Activated T-helper 1 cell treated with anti-CD3 and anti-CD28 coated beads, Interleukin-2, amount 50 U/mL, for 16 hours (primary cell): ENCODE results near the gene PTPN12.

Experiments used
- DNase-seq, 2 donors: peaks; one replicate each; pipeline ENCODE4 v3.0.0-alpha.2; 2020; ENCODE audit warnings: low read depth in 1 of 2, low spot score in 1 of 2

The PTPN12 gene

DNA sequence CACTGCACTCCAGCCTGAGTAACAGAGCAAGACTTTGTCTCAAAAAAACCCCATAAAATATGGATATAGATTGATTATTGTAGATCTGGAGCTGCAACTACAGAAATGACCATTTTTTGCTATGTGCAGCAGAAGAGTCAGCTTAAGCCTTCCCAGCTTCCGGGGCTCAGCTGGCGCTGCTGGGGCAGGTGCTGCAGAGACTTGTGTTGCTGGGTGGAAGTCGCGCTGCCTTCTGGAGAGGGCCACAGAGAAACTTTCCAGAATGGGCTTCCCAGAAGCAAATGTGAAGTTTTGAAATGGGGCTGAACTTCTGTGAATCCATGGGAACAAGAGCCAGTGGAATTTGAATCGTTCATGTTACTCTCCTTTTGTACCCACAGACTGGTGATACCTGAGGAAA lies 121.8 kb downstream of the PTPN12 start:
- DNase-seq: no peak

DNA sequence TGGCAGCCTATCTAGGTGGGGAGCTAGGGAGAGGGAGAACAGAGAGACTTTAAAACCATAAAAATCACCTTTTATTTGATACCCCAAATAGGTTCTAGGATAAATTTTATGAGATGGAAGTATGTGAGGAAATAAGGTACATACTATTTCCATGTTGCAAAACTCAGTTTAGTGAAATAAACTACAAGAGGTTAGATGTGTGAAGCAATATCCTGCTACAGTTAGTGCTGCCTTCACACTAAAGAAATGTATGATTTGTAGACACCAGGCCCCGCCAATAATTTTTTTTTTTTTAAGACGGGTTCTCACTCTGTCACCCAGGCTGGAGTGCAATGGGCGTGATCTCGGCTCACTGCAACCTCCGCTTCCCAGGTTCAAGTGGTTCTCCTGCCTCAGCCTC lies 124.7 kb downstream of the PTPN12 start:
- no peak for DNase-seq

DNA sequence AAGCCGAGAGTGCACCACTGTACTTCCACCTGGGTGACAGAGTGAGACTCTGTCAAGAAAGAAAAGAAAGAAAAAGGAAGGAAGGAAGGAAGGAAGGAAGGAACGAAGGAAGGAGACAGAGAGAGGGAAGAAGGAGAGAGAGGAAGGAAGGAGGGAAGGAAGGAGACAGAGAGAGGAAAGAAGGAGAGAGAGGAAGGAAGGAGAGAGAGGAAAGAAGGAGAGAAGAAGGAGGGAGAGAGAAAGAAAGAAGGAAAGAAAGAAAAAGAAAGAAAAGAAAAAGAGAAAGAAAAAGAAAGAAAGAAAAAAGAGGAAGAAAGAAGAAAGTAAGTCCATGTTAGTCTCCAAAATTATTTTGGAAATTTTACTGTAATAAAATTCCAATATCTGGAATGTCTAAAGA lies 125.8 kb downstream of the PTPN12 start:
- DNase-seq: no peak

DNA sequence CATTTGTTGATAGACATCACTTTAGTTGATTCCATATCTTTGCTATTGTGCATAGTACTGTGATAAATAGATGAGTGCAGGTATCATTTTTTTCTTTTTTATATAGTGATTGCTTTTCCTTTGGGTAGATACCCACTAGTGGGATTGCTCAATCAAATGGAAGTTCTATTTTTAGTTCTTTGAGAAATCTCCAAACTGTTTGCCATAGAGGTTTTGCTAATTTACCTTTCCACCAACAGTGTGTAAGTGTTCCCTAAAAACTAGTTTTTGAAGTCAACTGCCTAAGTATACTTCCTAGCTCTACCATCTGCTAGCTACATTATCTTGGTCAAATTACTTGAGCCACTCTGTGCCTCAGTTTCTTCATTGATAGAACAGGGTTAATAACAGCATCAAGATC lies 127.6 kb downstream of the PTPN12 start:
- DNase-seq: no peak

DNA sequence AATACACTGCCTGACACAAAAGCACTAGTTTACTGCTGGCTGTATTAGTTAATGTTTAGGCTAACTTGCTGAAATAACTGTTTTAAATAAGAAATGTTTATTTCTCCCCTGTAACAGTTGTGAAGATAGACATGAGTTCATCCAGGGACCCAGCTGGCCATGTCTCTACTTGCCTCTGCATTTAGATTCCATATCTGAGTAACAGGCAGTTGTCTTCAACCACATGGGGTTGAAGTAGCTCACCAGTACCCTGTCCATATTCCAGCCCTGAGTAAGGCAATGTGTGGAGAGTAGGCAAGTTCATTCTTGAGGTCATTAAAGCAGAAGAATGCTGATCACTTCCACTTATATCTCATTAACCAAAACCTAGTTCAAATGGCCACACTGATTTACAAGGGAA lies 128.1 kb downstream of the PTPN12 start:
- DNase-seq: no peak

DNA sequence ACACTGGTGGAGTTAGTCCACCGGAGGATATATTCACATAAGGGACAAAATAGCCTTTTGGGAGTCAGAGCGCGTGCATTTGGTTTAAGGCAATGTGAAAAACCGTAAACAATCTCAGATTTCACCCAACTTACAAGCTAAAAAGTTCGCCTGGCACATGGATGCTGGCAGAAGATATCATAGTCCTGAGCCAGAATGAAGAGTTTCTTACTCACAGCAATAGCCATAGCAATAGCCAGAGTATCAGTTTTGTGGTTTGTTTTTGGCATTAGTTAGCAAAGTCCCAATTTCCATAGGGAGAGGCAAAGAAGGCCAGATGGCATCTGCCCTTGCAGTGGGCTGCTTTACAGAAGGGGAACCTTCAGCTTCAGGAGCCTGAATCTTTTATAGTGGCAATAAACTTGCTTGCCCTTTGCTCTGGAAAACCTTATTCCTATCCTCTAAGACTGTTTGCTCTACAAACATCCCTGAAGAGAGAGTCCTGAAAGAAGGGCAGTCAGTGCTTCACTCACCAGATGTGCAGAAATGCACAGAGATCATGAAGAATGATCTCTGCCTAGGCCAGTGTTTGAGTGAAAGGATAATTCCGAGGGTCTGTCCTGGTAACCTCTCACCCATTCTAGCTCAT lies 130.5 kb downstream of the PTPN12 start:
- DNase-seq: no peak

DNA sequence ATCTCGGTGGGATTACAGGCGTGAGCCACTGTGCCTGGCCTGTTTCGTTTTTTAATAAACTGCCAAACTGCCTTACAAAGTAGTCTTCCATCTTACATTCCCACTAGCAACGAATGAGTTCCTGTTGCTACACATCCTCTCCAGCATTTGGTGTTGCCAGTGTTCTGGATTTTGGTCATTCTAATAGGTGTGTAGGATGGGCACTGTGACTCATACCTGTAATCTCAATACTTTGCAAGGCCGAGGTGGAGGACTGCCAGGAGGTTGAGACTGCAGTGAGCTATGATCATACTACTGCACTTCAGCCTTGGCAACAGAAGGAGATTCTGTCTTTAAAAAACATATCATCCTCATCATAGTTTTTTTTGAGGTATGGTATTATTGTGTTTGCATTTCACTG lies 137.8 kb downstream of the PTPN12 start:
- DNase-seq: no peak

DNA sequence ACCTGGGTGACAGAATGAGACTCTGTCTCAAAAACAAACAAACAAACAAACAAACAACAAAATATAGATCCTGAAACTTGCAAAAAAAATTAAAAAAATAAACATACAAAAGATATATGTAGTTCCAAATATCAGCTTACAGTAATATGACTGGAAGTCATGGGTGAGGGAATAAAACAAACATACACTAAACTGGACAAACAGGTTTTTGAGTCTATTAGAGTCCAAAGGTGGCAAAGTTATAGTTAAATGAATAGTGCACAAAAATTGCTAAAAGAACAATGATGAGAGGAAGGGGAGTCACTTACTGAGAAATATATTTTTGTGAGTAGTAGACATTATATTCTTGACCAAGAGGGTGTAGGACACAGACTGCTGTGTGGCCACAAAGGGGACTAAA lies 142.5 kb downstream of the PTPN12 start:
- no peak for DNase-seq

DNA sequence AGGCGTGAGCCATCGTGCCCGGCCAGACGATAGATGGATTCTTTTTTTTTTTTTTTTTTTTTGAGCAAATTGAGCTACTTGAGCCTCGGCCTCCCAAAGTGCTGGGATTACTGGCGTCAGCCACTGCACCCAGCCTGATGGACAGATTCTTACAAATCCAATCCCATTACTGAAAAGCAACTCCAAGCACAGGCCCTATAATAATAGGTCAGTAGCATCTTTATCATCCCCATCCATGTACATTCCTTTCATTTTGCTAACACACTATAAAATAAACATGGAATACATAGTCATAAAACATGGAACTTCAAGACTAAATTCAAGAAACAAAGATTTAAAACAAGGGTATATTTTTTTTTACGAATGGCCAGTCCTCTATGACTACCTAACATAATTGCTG lies 143.2 kb downstream of the PTPN12 start:
- no peak for DNase-seq

DNA sequence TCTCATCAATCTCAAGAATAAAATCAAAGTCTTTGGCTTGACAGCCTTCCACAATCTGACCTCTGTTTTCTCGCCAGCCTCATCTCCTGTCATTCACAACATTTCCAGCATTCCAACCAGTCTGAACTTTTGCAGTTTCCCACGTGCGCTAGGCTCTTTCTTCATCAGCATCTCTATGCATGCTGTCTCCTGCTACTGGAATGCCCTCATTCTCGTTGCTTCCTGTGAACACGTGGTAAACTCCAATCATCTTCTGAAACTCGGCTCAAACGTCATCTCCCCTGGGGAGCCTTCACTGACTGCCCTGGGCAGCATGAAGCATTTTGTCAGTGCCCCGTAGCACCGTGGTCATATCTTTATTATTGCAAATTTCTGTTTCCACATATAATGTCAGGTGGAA lies 146.9 kb downstream of the PTPN12 start:
- DNase-seq: no peak

DNA sequence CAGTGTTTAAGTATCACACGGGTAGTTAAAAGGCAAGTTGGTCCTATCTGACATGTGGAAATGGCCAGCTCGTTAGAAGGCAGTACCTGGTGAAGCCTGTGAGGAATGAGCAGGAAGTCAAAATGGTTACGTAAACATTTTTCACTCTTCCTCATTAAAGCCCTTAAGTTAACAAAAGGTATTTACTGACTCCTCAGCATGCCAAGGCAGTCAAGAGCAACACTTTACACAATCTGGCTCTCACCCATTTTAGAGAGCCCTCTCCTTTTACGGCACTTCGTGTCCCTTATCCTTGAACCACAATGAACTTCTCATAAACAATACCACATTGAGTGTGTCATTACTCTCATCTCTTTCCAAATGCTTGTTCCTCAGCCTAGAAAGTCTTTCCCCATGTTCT lies 148.1 kb downstream of the PTPN12 start:
- DNase-seq: no peak

DNA sequence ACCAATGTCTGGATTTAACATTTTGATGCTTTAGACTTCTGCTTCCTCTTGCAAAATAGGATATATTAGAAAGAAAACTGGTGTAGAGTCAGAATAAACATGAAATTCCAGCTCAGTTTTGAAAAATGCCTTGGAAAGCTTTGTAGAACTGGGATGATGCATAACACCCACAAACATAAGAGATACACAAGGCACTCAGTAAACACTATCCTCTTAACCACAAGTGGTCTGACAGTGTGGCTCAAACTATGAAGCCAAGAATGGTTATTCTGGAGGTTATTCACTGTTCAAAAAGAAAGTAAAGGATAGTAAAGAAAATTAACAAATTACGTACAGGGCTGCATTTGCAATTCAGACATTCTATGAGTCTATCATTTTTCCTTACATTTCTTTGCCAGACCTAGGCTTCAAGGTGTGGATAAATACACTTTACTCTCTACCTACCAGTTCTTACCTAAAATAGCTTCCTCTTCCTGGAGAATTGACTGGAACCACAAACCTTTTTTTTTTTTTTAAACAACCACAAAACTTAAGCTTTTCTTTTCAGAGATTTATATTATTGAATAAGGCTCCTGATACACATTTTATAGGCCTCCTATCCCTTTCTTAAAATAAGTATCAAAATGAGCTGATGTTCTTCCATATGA lies 150.1 kb downstream of the PTPN12 start:
- no peak for DNase-seq

DNA sequence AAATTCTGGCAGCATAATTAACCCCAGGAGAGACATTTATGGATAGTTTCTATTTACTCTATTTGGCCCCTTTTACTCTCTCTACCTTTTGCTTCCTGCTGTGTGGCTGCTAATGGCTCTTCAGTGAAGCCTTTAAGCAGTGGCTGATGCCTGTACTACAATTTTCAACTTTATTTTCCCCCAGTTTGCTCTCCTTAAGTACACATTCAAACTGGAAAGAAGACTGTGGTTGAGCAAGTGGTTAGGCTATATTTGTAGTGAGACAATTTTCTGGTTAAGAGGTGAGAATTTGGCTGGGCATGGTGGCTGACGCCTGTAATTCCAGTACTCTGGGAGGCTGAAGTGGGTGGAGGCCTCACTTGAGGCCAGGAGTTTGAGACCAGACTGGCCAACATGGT lies 150.7 kb downstream of the PTPN12 start:
- DNase-seq: no peak
